IPS-18a (cell line): Measurements from ENCODE around the gene PIAS2.

Experiments
- H3K27ac ChIP-seq: one replicate; pipeline ENCODE4 v1.5.1; 2013; ENCODE audit warnings: low read length
- H3K27me3 ChIP-seq: one replicate; pipeline ENCODE4 v1.6.1; 2013; ENCODE audit warnings: mild to moderate bottlenecking, low read length; ENCODE audit not compliant: control insufficient read depth, insufficient read depth
- H3K36me3 ChIP-seq: one replicate; pipeline ENCODE4 v1.6.1; 2013; ENCODE audit warnings: low read depth, low read length; ENCODE audit not compliant: control insufficient read depth
- H3K4me1 ChIP-seq: one replicate; pipeline ENCODE4 v1.6.1; 2013; ENCODE audit warnings: low read depth, low read length; ENCODE audit not compliant: control insufficient read depth
- H3K4me3 ChIP-seq: one replicate; pipeline ENCODE4 v1.5.1; 2013; ENCODE audit warnings: low read length
- H3K9ac ChIP-seq: one replicate; pipeline ENCODE4 v1.6.1; 2013; ENCODE audit warnings: mild to moderate bottlenecking, low read length, moderate library complexity
- H3K9me3 ChIP-seq: one replicate; pipeline ENCODE4 v1.6.1; 2013; ENCODE audit warnings: low read depth, low read length; ENCODE audit not compliant: control insufficient read depth

Gene PIAS2

DNA sequence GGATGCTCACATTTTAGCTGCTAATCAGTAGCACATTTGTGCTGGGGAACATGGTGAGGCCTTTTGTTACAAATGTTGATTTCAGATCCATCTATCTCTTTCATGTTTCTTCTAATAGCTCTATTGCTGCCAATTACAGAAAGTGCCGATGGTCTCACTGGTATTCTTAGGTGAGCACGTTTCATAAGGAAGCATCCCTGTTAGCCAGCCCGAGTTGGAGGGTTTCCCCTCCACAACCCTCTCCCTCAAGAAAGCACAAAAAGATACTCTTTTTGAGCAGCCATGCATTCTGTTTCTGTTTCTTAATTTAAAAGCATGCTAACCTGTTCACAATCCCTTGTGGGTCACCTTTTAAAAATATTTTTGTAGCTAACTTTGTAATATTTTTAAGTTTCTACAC is 129.6 kb downstream of the PIAS2 start:
- no peaks in the 10 kb centered on the region for H3K4me1 ChIP-seq

DNA sequence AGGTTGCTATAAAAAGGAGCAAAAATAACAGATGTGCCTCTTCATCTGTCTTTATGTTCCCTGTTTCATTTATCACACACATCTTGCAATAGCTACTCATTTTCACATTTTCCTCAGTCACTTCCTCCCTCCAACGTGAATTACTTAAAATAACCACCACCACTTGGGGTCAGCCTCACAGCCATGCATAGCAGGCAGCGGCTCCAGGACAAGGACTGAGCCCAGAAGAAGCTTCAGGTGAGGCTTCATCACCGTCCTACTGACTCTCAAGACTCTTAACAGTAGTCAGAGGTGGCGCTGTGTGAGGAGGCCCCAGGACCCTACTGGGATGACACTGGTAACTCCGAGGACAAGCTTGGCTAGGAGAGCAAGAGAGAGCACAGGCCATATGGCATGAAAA is 144.9 kb downstream of the PIAS2 start:
- H3K4me1 ChIP-seq: peaks cover 15% of the 10 kb centered on the region
- no peak overlapping the region for H3K4me3 ChIP-seq
- no peak overlapping the region for H3K9ac ChIP-seq
- no peaks in the 10 kb centered on the region for H3K9me3 ChIP-seq
- H3K27ac ChIP-seq: no peak overlapping the region
- H3K36me3 ChIP-seq: no peaks in the 10 kb centered on the region
- no peaks in the 10 kb centered on the region for H3K27me3 ChIP-seq

More for the DNA sequence above, 129.6 kb downstream of the PIAS2 start:
- peaks cover 5% of the 10 kb centered on the region for H3K9me3 ChIP-seq
- no peak overlapping the region for H3K4me3 ChIP-seq
- no peaks in the 10 kb centered on the region for H3K36me3 ChIP-seq
- H3K27me3 ChIP-seq: no peaks in the 10 kb centered on the region
- no peak overlapping the region for H3K27ac ChIP-seq
- H3K9ac ChIP-seq: no peak overlapping the region

DNA sequence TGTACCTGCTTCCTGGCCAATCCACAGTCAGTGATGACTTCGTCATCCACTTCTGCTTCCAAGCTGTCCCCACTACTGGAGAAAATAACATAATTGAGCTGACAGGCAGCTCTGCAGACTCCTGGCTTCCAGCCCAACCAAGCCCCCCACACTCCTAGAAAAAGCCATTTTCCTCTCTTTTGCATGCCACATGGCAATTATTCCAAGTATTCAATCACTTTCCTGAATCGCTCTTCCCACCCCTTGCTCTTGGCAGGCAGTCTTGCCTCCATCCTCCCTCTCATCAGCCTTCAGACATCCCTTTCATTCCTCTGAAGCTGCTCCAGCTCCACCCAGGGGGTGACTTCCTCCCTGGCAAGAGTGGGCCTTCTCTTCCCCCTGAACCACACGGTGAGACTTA is 146.2 kb downstream of the PIAS2 start:
- Histone ChIP-seq H3K36me3 (no peaks in the 10 kb centered on the region), H3K4me3 (no peak overlapping the region), H3K4me1 (peaks cover 15% of the 10 kb centered on the region), H3K9me3 (no peaks in the 10 kb centered on the region), H3K27ac (no peak overlapping the region), H3K9ac (no peak overlapping the region), H3K27me3 (no peaks in the 10 kb centered on the region)

DNA sequence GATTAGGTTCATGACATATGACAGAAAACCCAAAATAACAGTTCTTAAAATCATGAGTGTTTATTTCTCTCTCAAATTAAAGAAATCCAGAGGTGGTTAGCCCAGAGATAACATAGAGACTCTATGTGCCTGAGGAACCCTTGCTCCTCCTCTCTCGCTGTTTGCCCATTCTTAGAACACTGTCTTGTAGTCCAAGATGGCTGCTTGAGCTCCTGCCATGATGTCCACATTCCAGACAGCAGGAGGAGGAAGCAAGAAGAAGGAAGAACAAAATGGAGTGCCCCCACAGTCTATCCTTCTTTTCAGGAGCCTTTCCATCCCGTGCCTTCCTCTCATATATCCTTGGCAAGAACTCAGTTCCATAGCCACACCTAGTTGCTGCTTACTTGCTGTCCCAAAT is 146.6 kb downstream of the PIAS2 start:
- no peaks in the 10 kb centered on the region for H3K36me3 ChIP-seq
- no peaks in the 10 kb centered on the region for H3K27me3 ChIP-seq
- H3K9me3 ChIP-seq: no peaks in the 10 kb centered on the region
- no peak overlapping the region for H3K4me3 ChIP-seq
- H3K27ac ChIP-seq: no peak overlapping the region
- H3K9ac ChIP-seq: no peak overlapping the region
- H3K4me1 ChIP-seq: peaks cover 15% of the 10 kb centered on the region

DNA sequence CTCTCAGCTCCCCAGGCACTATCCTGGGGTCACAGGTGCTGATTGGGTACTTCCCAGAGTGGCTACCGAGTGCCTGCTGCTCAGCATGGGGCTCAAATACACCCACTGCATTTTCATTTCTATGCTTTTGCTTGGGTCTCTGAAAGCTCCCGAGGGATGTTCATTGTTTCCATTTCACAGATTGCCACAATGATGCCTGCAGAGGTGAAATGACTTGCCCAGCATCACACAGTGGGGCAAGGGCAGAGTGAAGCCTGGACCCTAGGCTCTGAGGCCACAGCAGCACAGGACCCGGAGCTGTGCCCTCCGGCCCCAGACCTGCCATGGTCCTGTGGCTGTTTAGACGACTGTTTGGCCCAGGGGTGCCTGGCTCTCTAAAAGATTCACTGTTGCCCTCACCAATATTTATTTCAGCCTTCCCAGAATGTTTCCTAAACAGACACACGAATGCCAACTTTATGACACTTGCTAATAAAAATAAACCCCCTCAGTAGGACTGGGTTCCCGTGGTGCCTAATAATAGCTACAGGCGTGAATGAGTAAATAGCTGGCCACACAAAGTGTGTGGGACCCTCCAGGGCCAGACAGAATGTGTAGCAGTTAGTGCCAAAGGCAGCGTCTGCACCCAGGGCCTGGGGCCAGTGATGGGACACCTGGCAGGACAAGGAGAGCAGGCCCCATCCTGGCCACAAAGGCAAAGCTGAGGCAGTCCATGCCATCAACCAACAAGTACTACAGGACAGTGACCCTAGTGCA is 149.0 kb downstream of the PIAS2 start:
- no peak overlapping the region for H3K27ac ChIP-seq
- H3K9ac ChIP-seq: no peak overlapping the region
- H3K4me3 ChIP-seq: no peak overlapping the region
- no peaks in the 10 kb centered on the region for H3K9me3 ChIP-seq
- H3K27me3 ChIP-seq: no peaks in the 10 kb centered on the region
- H3K4me1 ChIP-seq: peaks cover 6% of the 10 kb centered on the region
- H3K36me3 ChIP-seq: no peaks in the 10 kb centered on the region

DNA sequence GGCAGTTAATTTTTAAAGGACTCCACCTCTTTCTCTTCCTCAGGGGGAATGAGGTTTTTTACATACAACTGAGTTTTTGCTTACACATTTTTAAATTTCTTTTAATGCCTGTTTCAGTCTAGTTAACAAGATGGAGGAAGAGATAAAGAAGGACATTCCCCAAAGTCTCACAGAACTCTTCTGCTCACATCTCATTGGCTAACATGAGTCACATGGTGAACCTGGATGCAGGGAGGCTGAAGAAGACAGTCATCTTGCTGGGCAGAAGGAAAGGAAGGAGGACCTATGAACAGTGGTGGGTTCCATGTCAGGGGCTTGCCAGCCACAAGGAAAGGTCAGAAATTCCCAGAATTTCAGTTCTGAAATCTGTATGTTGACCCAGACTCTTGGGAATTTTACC is 150.1 kb downstream of the PIAS2 start:
- Histone ChIP-seq H3K9ac (no peak overlapping the region), H3K9me3 (no peaks in the 10 kb centered on the region), H3K36me3 (no peaks in the 10 kb centered on the region), H3K4me3 (no peak overlapping the region), H3K4me1 (no peaks in the 10 kb centered on the region), H3K27ac (no peak overlapping the region), H3K27me3 (no peaks in the 10 kb centered on the region)

DNA sequence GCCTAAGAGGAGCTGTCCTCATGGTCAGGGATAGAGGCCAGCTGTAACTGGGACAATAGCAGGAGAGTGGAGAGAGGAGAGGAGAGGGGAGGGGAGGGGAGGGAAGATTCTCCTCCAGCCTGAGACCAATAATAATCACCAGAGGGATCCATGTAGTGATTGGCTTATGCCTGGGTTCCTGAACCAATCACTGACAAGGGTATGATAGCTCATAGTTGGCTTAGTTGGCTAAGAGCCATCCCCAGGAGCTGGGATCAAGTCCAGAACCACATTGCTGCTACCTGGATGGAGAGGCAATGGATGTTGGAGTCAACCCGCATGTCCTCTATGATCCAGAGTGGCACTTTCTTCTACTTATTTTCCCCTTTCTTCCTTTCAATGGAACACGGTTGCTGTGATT is 152.7 kb downstream of the PIAS2 start:
- no peak overlapping the region for H3K27ac ChIP-seq
- H3K36me3 ChIP-seq: no peaks in the 10 kb centered on the region
- H3K4me1 ChIP-seq: no peaks in the 10 kb centered on the region
- no peaks in the 10 kb centered on the region for H3K9me3 ChIP-seq
- no peak overlapping the region for H3K9ac ChIP-seq
- no peak overlapping the region for H3K4me3 ChIP-seq
- H3K27me3 ChIP-seq: peaks cover 17% of the 10 kb centered on the region

DNA sequence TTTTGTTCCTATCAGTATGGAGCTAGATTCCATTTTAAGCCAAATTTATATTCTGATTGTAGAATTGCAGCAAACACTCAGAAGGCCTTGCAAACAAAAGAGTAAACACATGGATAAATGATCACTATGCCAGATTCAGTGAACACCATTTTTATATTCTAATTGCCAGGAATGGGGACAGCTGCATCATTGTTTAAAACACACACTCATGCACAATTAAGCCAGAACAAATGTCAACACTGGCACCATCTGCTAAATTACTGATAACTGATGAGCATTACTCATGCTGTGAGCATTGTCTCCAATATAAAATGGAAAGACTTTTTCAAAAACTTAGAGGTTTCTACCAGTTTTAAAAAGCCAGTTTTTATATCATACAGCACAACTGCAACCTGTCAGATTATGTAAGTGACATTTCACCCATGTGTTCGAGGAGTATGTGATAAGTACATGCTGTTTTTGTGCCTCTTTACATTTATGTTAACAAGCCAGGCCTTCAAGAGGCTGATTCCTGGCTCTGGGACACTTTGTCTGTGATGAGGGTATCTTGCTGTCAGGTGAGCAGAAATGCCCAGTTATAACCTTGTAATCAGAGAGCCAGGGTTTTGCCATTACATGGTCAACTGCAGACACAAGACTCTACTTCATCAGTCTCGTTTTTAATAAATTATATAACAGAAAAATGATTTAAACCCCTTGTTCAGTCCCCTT is 156.1 kb downstream of the PIAS2 start:
- no peaks in the 10 kb centered on the region for H3K9me3 ChIP-seq
- peaks cover 5% of the 10 kb centered on the region for H3K4me1 ChIP-seq
- no peak overlapping the region for H3K4me3 ChIP-seq
- no peak overlapping the region for H3K9ac ChIP-seq
- H3K27ac ChIP-seq: no peak overlapping the region
- peaks cover 50% of the 10 kb centered on the region for H3K27me3 ChIP-seq
- no peaks in the 10 kb centered on the region for H3K36me3 ChIP-seq

DNA sequence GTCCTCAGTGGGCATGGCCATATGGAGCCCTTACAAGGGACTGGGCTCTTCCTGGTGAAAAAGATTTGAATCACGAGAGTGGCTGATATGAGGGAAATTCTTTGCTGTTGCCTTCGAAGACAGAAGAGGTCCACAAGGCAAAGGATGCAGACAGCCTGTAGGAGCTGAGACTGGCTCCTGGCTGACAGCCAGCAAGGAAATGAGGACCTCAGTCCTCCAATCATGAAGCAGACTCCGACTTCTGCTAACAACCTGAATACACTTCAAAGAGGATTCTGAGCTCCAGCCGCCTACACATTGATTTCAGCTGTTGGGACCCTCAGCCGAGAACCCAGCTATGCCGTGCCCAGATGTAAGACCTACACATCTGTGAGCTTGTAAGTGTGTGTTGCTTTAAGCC is 157.4 kb downstream of the PIAS2 start:
- Histone ChIP-seq H3K27me3 (peaks cover 64% of the 10 kb centered on the region), H3K4me1 (peaks cover 5% of the 10 kb centered on the region), H3K27ac (no peak overlapping the region), H3K4me3 (no peak overlapping the region), H3K9me3 (no peaks in the 10 kb centered on the region), H3K9ac (no peak overlapping the region), H3K36me3 (no peaks in the 10 kb centered on the region)

DNA sequence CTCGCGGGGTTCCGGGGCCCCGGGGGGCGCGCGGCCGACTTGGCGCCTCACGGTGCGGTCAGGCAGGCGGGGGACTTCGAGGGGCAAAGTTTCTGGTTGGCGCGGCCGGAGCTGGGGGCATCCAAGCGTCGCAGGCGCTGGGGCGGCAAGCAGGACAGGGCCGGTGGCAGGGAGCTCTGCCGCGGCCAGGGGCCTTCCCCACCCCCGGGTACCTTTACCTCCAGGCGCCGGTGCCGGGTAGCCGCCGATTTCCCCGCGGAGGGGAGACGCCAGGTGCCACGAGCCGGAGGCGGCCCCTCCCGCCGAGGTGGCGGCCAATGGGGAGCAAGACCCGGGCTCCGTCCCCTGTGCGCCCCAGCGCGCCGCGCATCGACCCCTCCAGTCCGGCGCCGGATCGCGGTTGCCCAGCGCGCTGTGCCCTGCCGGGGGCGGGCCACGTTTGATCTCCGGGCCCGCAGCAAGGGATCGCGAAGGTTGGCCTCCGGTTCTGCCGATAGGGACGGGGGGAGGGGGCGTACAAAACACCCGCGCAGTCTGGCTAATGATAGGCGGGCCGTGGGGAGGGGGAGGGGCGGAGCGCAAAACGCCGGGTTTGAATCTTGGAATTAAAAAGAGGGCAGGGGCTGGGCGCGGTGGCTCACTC is 160.6 kb downstream of the PIAS2 start, which contains the start of gene ST8SIA5:
TSS of gene ST8SIA5 (minus strand) at position 495 of the 643 bp plus-strand sequence. CDS start 545 bp downstream, outside the sequence.
- peak within 1 kb of the TSS; percentile 66 for H3K4me3 ChIP-seq
- H3K4me1 ChIP-seq: peaks cover 7% of the 10 kb centered on the region
- no peaks in the 10 kb centered on the region for H3K9me3 ChIP-seq
- H3K27me3 ChIP-seq: peaks cover 71% of the 10 kb centered on the region
- no peak within 1 kb of the TSS for H3K27ac ChIP-seq
- H3K9ac ChIP-seq: peak within 1 kb of the TSS; percentile 14
- H3K36me3 ChIP-seq: no peaks in the 10 kb centered on the region

DNA sequence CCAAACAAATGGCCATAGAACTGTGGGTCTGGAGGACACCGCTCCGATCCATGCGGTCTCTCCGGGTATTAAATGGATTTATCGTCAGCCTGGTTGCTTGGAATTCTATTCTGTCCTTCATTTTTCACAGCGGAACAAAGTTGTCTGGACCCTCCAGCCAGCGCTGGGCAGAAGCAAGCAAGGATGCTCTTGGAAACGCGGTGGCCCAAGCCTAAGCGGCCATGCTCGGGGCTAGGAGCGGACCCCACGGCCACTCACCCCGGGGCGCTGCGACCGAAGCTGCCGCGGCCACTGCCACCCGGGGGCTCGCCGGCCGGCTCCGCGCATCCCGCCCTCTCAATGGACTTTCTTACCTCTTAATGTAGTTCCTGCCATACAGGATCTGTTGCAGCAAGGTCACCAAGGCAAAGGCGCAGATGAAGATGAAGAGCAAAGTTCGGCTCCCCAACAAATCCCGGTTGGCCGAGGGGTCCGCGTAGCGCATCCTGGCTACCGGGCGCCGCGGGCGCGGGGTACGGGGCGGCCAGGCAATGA is 161.2 kb downstream of the PIAS2 start:
- Histone ChIP-seq H3K9ac (no peak overlapping the region), H3K4me3 (peak overlapping the region; percentile 66), H3K27ac (no peak overlapping the region), H3K27me3 (peaks cover 70% of the 10 kb centered on the region), H3K9me3 (no peaks in the 10 kb centered on the region), H3K36me3 (no peaks in the 10 kb centered on the region), H3K4me1 (peaks cover 7% of the 10 kb centered on the region)
